ENCODE data around the gene EIF2B5.

The EIF2B5 gene

GRCh38 chr3:184174646-184175492 lies 39.7 kb downstream of the EIF2B5 start, which contains the start of gene AP2M1:
TSS of gene AP2M1 (plus strand) at chr3:184174855. CDS start at chr3:184176994, 2,139 bp downstream.
- peak; percentile 96 for DNase-seq

- DNase-seq = no peak
Measured at GRCh38 chr3:184175506-184175905, 40.3 kb downstream of the EIF2B5 start.

GRCh38 chr3:184175981-184176376 lies 40.8 kb downstream of the EIF2B5 start:
- DNase-seq = no peak

- DNase-seq = no peak
Measured at GRCh38 chr3:184176377-184177330, 41.5 kb downstream of the EIF2B5 start.

GRCh38 chr3:184177331-184177731 lies 42.2 kb downstream of the EIF2B5 start:
- DNase-seq = no peak

- no peak for DNase-seq
Measured at GRCh38 chr3:184177767-184178306, 42.7 kb downstream of the EIF2B5 start.

GRCh38 chr3:184178521-184179138 lies 43.5 kb downstream of the EIF2B5 start:
- DNase-seq = no peak

- DNase-seq = no peak
Measured at GRCh38 chr3:184180165-184180564, 45.0 kb downstream of the EIF2B5 start.

GRCh38 chr3:184181596-184181995 lies 46.4 kb downstream of the EIF2B5 start:
- no peak for DNase-seq

- DNase-seq = no peak
Measured at GRCh38 chr3:184183679-184184078, 48.5 kb downstream of the EIF2B5 start.

GRCh38 chr3:184184546-184185230 lies 49.5 kb downstream of the EIF2B5 start:
- DNase-seq = no peak

- peak; percentile 97 for DNase-seq
Measured at GRCh38 chr3:184185461-184186183, 50.5 kb downstream of the EIF2B5 start.

GRCh38 chr3:184186184-184186901 lies 51.2 kb downstream of the EIF2B5 start, which contains the start of gene ABCF3:
TSS of gene ABCF3 (plus strand) at chr3:184186199. CDS start at chr3:184186208, 9 bp downstream.
- no peak for DNase-seq

GRCh38 chr3:184186902-184187207 lies 51.7 kb downstream of the EIF2B5 start:
- no peak for DNase-seq

GRCh38 chr3:184188080-184188479 lies 52.9 kb downstream of the EIF2B5 start:
- no peak for DNase-seq

GRCh38 chr3:184189421-184189820 lies 54.3 kb downstream of the EIF2B5 start:
- DNase-seq = no peak

GRCh38 chr3:184192889-184193288 lies 57.7 kb downstream of the EIF2B5 start:
- DNase-seq = no peak

- no peak for DNase-seq
Measured at GRCh38 chr3:184193991-184194539, 58.9 kb downstream of the EIF2B5 start.

Measured in activated T-cell treated with anti-CD3 and anti-CD28 coated beads for 4 hours (primary cell).